ENCODE measurements around the gene CLECL1. TPM values are rescaled to one million over a fixed set of nuclear protein-coding genes. Genes with fewer than 3 reads are reported as not detected.
A peak's percentile ranks its signal among the peaks of the same experiment; 100 is the strongest.

Gene CLECL1
- total and polyA plus RNA-seq, 2 experiments from 2014 or later, result not detected

GRCh38 chr12:9758119-9758518, 25.2 kb upstream of the CLECL1 start:
- H3K27me3 Mint-ChIP-seq (ENCODE audit: insufficient read depth, low read depth, poor library complexity), result no peaks in the 10 kb centered on the region
- H3K4me2 ChIP-seq, result no peak overlapping the region
- H3K4me1 Mint-ChIP-seq, result peaks cover 9% of the 10 kb centered on the region; the same call in 2 of the 3 replicates

More at GRCh38 chr12:9758119-9758518, 25.2 kb upstream of the CLECL1 start:
- Histone ChIP-seq H3K27me3 (ENCODE audit: insufficient read depth) (no peaks in the 10 kb centered on the region), H3F3A (replicated peaks; ENCODE audit: low read depth) (no peaks in the 10 kb centered on the region), H3K79me2 (replicated peaks; ENCODE audit: insufficient read depth) (no peaks in the 10 kb centered on the region), H4K20me1 (replicated peaks; ENCODE audit: insufficient read depth) (no peaks in the 10 kb centered on the region), H3K9me2 (ENCODE audit: insufficient read depth) (no peaks in the 10 kb centered on the region), H3K27ac (ENCODE audit: low read depth) (no peak overlapping the region), H2AFZ (peak overlapping the region; percentile 76; the same call in 1 of the 2 replicates), H3K4me3 (no peak overlapping the region), H3K36me3 (ENCODE audit: insufficient read depth) (no peaks in the 10 kb centered on the region), H3K4me1 (ENCODE audit: insufficient read depth) (peaks cover 11% of the 10 kb centered on the region)
- no peak for ATAC-seq
- H3K4me3 Mint-ChIP-seq, result no peak overlapping the region
- no peaks in the 10 kb centered on the region for H3K9me3 Mint-ChIP-seq
- H3K36me3 Mint-ChIP-seq (ENCODE audit: low read depth), result no peaks in the 10 kb centered on the region
- no peak overlapping the region for H3K27ac Mint-ChIP-seq
- no peak for TF ChIP-seq REST (IDR thresholded peaks at IDR 0.05; ENCODE audit: unreplicated experiment)
- no peak for TF ChIP-seq ZNF331 (CRISPR knock-in tag; IDR thresholded peaks at IDR 0.05; ENCODE audit: low read depth)
- no peak for TF ChIP-seq EZH2 (IDR thresholded peaks at IDR 0.05; ENCODE audit: low read depth, unreplicated experiment)
- no peak for TF ChIP-seq CTCF (conservative IDR thresholded peaks at IDR 0.05; ENCODE audit: low read depth in 2 of 2)
- no peak for TF ChIP-seq ETS1 (IDR thresholded peaks at IDR 0.05)
- no peak for TF ChIP-seq CREB1 (CRISPR knock-in tag; IDR thresholded peaks at IDR 0.05; ENCODE audit: low read depth)
- TF ChIP-seq JUNB (IDR thresholded peaks at IDR 0.05; ENCODE audit: unreplicated experiment), result no peak
- no peak for TF ChIP-seq POLR2AphosphoS5 (IDR thresholded peaks at IDR 0.05; ENCODE audit: low read depth)
- TF ChIP-seq STAT1 (IDR thresholded peaks at IDR 0.05; ENCODE audit: unreplicated experiment), result no peak
- TF ChIP-seq EZH2phosphoT487 (IDR thresholded peaks at IDR 0.05; ENCODE audit: unreplicated experiment), result no peak
- no peak for TF ChIP-seq ZNF114 (CRISPR knock-in tag; IDR thresholded peaks at IDR 0.05)
- no peak for TF ChIP-seq NANOG (IDR thresholded peaks at IDR 0.05; ENCODE audit: borderline replicate concordance)
- no peak for DNase-seq (ENCODE audit: low spot score)

Data from GM23338 (cell line).